Stomach (tissue), 19 donors: ENCODE results near the gene SIGLEC6. TPM values are rescaled to one million over a fixed set of nuclear protein-coding genes. Genes with fewer than 3 reads are reported as not detected.

Experiments used
- DNase-seq, 2 donors: peaks; one replicate each; pipeline versions ENCODE4 v3.0.0 to v3.0.0-alpha.2; 2013 to 2019
- H3K27ac ChIP-seq, 5 donors: fragments of 200-600 bp in 4 of 5; sonication (generic) in 4 of 5; one replicate each; pipeline ENCODE4 v1.5.1; 2013 to 2019; ENCODE audit warnings: mild to moderate bottlenecking in 1 of 5, moderate library complexity in 1 of 5
- H3K27me3 ChIP-seq, 3 donors: fragments of 200-600 bp; sonication (generic); one replicate each; pipeline ENCODE4 v1.5.1; 2017 to 2019; ENCODE audit warnings: mixed run types in 1 of 3
- H3K36me3 ChIP-seq, 4 donors: fragments of 200-600 bp; sonication (generic); 1 replicate in 3 of 4; 2 replicates in 1 of 4; pipeline ENCODE4 v1.5.1; 2016 to 2019
- H3K4me1 ChIP-seq, 4 donors: fragments of 200-600 bp; sonication (generic); one replicate each; pipeline ENCODE4 v1.5.1; 2016 to 2019
- H3K4me3 ChIP-seq, 4 donors: fragments of 200-600 bp; sonication (generic) in 3 of 4; one replicate each; pipeline ENCODE4 v1.5.1; 2016 to 2019; ENCODE audit warnings: mild to moderate bottlenecking in 1 of 4
- H3K9me3 ChIP-seq, 4 donors: fragments of 200-600 bp; sonication (generic); one replicate each; pipeline ENCODE4 v1.5.1; 2016 to 2019
- CTCF ChIP-seq, 7 experiments: fragments of 450-650 bp in 4 of 7; fragments of 200-600 bp in 3 of 7; sonication (generic) in 3 of 7; IDR thresholded peaks; one replicate each; pipeline ENCODE4 v1.5.1; 2016 to 2019; ENCODE audit warnings: antibody characterized with exemption in 7 of 7, control low read depth in 2 of 7, mild to moderate bottlenecking in 1 of 7
- EP300 ChIP-seq: sonication (generic); formaldehyde crosslinking; IDR thresholded peaks from one replicate; pipeline ENCODE4 v1.6.1; 2017; ENCODE audit warnings: antibody characterized with exemption
- POLR2A ChIP-seq, 4 donors: fragments of 450-650 bp; IDR thresholded peaks; one replicate each; pipeline ENCODE4 v1.6.1; 2016; ENCODE audit warnings: antibody characterized with exemption in 4 of 4, control low read depth in 2 of 4, mild to moderate bottlenecking in 1 of 4, moderate library complexity in 1 of 4
- POLR2AphosphoS5 ChIP-seq, 3 donors: sonication (generic); formaldehyde crosslinking; IDR thresholded peaks; one replicate each; pipeline ENCODE4 v1.6.1; 2016; ENCODE audit warnings: antibody characterized with exemption in 3 of 3
- WGBS, 5 donors: extraction: QIAGEN DNeasy Blood & Tissue Kit in 3 of 5; methylation state at CpG; one replicate each; pipeline versions ENCODE4 v1.1.5 to v1.1.7; 2013 to 2018; 5-methylcytosine and 5-hydroxymethylcytosine counted together
- intact Hi-C: fragments of 100-400 bp; cut with DNase I; formaldehyde crosslinking; loops from one replicate; pipeline ENCODE4 v1.15.1; 2023; ENCODE audit warnings: low total_unique reads
- long read RNA-seq, 10 donors: transcript quantifications; one replicate each; lab custom pipeline, GENCODE V29; 2026
- polyA plus RNA-seq, 3 donors: library from polyadenylated mRNA; stranded (reverse); fragments of 200-250 nt; gene quantifications; one replicate each; pipeline ENCODE4 v1.2.3, GENCODE V29; 2013
- total RNA-seq, 5 donors: library from RNA; depleted of rRNA; stranded (reverse); fragments of >200 nt; gene quantifications; one replicate each; pipeline versions ENCODE4 v1.1.0 to v1.2.3, GENCODE V29; 2014 to 2016
- donor health status: healthy with polysubstance abuse.
- donor health status: Bipolar disorder and iron deficiency.
- donor health status: healthy.

The SIGLEC6 gene
- total RNA-seq (1 to 10 TPM in 1 of 5 donors, not detected in 4; 7.1 TPM), polyA plus RNA-seq (1 to 10 TPM in 1 of 3 donors, under 1 TPM in 1, not detected in 1; 0.50 to 2.4 TPM)
- long read RNA-seq, donor 1 = 0 reads
- long read RNA-seq, donor 2 = 0 reads
- long read RNA-seq, donor 3 = 0 reads
- long read RNA-seq, donor 4 = 0 reads
- long read RNA-seq, donor 5 = 0 reads
- long read RNA-seq, donor 6 = 0 reads
- long read RNA-seq, donor 7 = 0 reads
- long read RNA-seq, donor 8 = 0 reads
- long read RNA-seq, donor 9 = 0 reads
- long read RNA-seq, donor 10 = 0 reads

GRCh38 chr19:51531349-51532315 is at the start of gene SIGLEC6:
TSS of gene SIGLEC6 (minus strand) at chr19:51531670. CDS start at chr19:51531648, 22 bp downstream.
- Histone ChIP-seq H3K36me3 (no peaks in the 10 kb centered on the region), H3K27me3 (peaks cover 0 to 51% (median 18%) of the 10 kb centered on the region in 3 donors), H3K9me3 (peaks cover 0 to 13% (median 0%) of the 10 kb centered on the region in 4 donors), H3K27ac (no peak within 1 kb of the TSS), H3K4me3 (peak within 1 kb of the TSS in 1 of 4 donors; percentile 11), H3K4me1 (no peaks in the 10 kb centered on the region)
- intact Hi-C loops = no loop called here
- TF ChIP-seq POLR2AphosphoS5 (IDR thresholded peaks at IDR 0.05) (no peak), POLR2A (IDR thresholded peaks at IDR 0.05) (no peak), CTCF (IDR thresholded peaks at IDR 0.05) (no peak), EP300 (no peak)
- 22 to 34% (median 30%) methylated on average over 17 to 25 of the region's 25 CpGs for WGBS, 5 donors
- DNase-seq = peak; percentile 37 to 59

GRCh38 chr19:51576850-51577249 is 45.4 kb upstream of the SIGLEC6 start:
- H3K9me3 ChIP-seq = no peaks in the 10 kb centered on the region
- no peak for DNase-seq
- peaks cover 14 to 76% (median 70%) of the 10 kb centered on the region in 4 donors for H3K36me3 ChIP-seq
- no peaks in the 10 kb centered on the region for H3K27me3 ChIP-seq
- TF ChIP-seq EP300 (no peak), POLR2A (IDR thresholded peaks at IDR 0.05) (no peak), CTCF (IDR thresholded peaks at IDR 0.05) (no peak), POLR2AphosphoS5 (IDR thresholded peaks at IDR 0.05) (no peak)
- peaks cover 6 to 20% (median 17%) of the 10 kb centered on the region in 4 donors for H3K4me1 ChIP-seq
- WGBS, 5 donors = 87 to 95% (median 93%) methylated on average over 6 of the region's 6 CpGs
- no peak overlapping the region for H3K27ac ChIP-seq
- intact Hi-C loops = no loop called here
- H3K4me3 ChIP-seq = no peak overlapping the region

- H3K36me3 ChIP-seq = peaks cover 4 to 50% (median 43%) of the 10 kb centered on the region in 4 donors
- TF ChIP-seq EP300 (no peak), POLR2AphosphoS5 (IDR thresholded peaks at IDR 0.05) (no peak), POLR2A (IDR thresholded peaks at IDR 0.05) (no peak), CTCF (IDR thresholded peaks at IDR 0.05) (no peak)
- intact Hi-C loops = no loop called here
- H3K9me3 ChIP-seq = no peaks in the 10 kb centered on the region
- H3K27me3 ChIP-seq = no peaks in the 10 kb centered on the region
- H3K4me1 ChIP-seq = peaks cover 10 to 25% (median 23%) of the 10 kb centered on the region in 4 donors
- WGBS, 5 donors = 87 to 99% (median 94%) methylated on average over 3 of the region's 3 CpGs
- no peak for DNase-seq
- H3K4me3 ChIP-seq = no peak overlapping the region
- H3K27ac ChIP-seq = no peak overlapping the region
Measured at GRCh38 chr19:51573331-51573730, 41.9 kb upstream of the SIGLEC6 start.

- no peak overlapping the region for H3K4me3 ChIP-seq
- intact Hi-C loops = no loop called here
- no peak overlapping the region for H3K27ac ChIP-seq
- H3K4me1 ChIP-seq = peaks cover 10 to 25% (median 23%) of the 10 kb centered on the region in 4 donors
- H3K36me3 ChIP-seq = peaks cover 4 to 45% (median 39%) of the 10 kb centered on the region in 4 donors
- DNase-seq = no peak
- WGBS, 5 donors = 90 to 100% (median 97%) methylated on average over 4 of the region's 4 CpGs
- H3K9me3 ChIP-seq = no peaks in the 10 kb centered on the region
- no peaks in the 10 kb centered on the region for H3K27me3 ChIP-seq
- TF ChIP-seq CTCF (IDR thresholded peaks at IDR 0.05) (no peak), EP300 (no peak), POLR2A (IDR thresholded peaks at IDR 0.05) (no peak), POLR2AphosphoS5 (IDR thresholded peaks at IDR 0.05) (no peak)
Measured at GRCh38 chr19:51572908-51573307, 41.4 kb upstream of the SIGLEC6 start.
